GM12891 (cell line): ENCODE results near the gene LGALS8.

Experiments used
- PAX5 ChIP-seq: IDR thresholded peaks from 2 replicates; pipeline ENCODE4 v1.6.1; 2011; ENCODE audit warnings: low read length, moderate library complexity, mild to moderate bottlenecking; ENCODE audit not compliant: insufficient read depth, severe bottlenecking
- POLR2AphosphoS5 ChIP-seq: IDR thresholded peaks from 2 replicates; pipeline ENCODE4 v1.6.1; 2011; ENCODE audit warnings: low read depth, low read length, control low read depth

DNA sequence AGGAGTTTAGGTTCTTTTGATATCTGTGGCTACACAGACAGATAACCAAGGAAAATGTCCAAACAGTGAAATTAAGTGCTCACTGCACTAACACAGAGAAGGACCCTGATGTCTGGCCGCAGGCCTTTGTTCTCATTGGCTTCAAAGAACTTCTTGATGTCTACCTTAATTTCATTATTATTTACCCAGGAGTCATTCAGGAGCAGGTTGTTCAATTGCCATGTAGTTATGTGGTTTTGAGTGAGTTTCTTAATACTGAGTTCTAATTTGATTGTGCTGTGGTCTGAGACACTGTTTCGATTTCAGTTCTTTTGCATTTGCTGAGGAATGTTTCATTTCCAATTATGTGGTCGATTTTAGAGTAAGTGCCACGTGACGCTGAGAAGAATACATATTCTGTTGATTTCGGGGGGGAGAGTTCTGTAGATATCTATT lies 15.2 kb upstream of the LGALS8 start:
- TF ChIP-seq POLR2AphosphoS5: no peak
- TF ChIP-seq PAX5: no peak
